Measurements from ENCODE around the gene SPRY4. TPM values are rescaled to one million over a fixed set of nuclear protein-coding genes. Genes with fewer than 3 reads are reported as not detected.

Gene SPRY4
- total and polyA plus RNA-seq, 2 of the 13 experiments (the other 11 are each of a cell fraction or from before 2014, with no cell fraction given) = 8.9 to 17.8 TPM

DNA sequence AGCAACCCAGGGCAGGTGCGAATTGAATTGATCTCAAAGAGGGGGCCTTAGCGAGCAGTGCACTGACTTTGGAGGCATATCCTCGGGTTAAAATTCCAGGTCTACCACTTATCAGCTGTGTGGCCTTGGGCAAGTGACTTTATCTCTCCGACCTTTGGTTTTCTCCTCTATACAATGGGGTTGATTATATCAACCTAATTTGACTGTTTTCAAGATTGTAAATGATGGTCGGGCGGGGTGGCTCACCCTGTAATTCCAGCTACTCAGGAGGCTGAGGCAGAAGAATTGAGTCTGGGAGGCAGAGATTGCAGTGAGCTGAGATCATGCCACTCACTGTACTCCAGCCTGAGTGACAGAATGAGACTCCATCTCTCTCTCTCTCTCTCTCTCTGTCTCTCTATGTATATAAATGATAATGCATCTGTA, 18.7 kb downstream of the SPRY4 start (continued):
- TF ChIP-seq, protein P1, sequence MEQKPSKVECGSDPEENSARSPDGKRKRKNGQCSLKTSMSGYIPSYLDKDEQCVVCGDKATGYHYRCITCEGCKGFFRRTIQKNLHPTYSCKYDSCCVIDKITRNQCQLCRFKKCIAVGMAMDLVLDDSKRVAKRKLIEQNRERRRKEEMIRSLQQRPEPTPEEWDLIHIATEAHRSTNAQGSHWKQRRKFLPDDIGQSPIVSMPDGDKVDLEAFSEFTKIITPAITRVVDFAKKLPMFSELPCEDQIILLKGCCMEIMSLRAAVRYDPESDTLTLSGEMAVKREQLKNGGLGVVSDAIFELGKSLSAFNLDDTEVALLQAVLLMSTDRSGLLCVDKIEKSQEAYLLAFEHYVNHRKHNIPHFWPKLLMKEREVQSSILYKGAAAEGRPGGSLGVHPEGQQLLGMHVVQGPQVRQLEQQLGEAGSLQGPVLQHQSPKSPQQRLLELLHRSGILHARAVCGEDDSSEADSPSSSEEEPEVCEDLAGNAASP (CRISPR knock-in tag; IDR thresholded peaks at IDR 0.05; ENCODE audit: borderline replicate concordance) = peak; percentile 35; the same call in 1 of the 2 replicates
- TF ChIP-seq, protein P2, sequence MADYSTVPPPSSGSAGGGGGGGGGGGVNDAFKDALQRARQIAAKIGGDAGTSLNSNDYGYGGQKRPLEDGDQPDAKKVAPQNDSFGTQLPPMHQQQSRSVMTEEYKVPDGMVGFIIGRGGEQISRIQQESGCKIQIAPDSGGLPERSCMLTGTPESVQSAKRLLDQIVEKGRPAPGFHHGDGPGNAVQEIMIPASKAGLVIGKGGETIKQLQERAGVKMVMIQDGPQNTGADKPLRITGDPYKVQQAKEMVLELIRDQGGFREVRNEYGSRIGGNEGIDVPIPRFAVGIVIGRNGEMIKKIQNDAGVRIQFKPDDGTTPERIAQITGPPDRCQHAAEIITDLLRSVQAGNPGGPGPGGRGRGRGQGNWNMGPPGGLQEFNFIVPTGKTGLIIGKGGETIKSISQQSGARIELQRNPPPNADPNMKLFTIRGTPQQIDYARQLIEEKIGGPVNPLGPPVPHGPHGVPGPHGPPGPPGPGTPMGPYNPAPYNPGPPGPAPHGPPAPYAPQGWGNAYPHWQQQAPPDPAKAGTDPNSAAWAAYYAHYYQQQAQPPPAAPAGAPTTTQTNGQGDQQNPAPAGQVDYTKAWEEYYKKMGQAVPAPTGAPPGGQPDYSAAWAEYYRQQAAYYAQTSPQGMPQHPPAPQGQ (CRISPR knock-in tag; IDR thresholded peaks at IDR 0.05; ENCODE audit: borderline replicate concordance) = no peak
- no peak for TF ChIP-seq HOXD1 (CRISPR knock-in tag; IDR thresholded peaks at IDR 0.05)
- TF ChIP-seq MYNN (CRISPR knock-in tag; IDR thresholded peaks at IDR 0.05; ENCODE audit: low read depth) = no peak
- TF ChIP-seq, protein P3, sequence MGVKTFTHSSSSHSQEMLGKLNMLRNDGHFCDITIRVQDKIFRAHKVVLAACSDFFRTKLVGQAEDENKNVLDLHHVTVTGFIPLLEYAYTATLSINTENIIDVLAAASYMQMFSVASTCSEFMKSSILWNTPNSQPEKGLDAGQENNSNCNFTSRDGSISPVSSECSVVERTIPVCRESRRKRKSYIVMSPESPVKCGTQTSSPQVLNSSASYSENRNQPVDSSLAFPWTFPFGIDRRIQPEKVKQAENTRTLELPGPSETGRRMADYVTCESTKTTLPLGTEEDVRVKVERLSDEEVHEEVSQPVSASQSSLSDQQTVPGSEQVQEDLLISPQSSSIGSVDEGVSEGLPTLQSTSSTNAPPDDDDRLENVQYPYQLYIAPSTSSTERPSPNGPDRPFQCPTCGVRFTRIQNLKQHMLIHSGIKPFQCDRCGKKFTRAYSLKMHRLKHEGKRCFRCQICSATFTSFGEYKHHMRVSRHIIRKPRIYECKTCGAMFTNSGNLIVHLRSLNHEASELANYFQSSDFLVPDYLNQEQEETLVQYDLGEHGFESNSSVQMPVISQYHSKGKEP (CRISPR knock-in tag; IDR thresholded peaks at IDR 0.05) = no peak
- 0 out of 2 replicates have a peak, but pooled peaks have one; percentile 21 for TF ChIP-seq CREM (IDR thresholded peaks at IDR 0.05)
- TF ChIP-seq CREM (CRISPR knock-in tag; IDR thresholded peaks at IDR 0.05) = no peak
- TF ChIP-seq, protein P4, sequence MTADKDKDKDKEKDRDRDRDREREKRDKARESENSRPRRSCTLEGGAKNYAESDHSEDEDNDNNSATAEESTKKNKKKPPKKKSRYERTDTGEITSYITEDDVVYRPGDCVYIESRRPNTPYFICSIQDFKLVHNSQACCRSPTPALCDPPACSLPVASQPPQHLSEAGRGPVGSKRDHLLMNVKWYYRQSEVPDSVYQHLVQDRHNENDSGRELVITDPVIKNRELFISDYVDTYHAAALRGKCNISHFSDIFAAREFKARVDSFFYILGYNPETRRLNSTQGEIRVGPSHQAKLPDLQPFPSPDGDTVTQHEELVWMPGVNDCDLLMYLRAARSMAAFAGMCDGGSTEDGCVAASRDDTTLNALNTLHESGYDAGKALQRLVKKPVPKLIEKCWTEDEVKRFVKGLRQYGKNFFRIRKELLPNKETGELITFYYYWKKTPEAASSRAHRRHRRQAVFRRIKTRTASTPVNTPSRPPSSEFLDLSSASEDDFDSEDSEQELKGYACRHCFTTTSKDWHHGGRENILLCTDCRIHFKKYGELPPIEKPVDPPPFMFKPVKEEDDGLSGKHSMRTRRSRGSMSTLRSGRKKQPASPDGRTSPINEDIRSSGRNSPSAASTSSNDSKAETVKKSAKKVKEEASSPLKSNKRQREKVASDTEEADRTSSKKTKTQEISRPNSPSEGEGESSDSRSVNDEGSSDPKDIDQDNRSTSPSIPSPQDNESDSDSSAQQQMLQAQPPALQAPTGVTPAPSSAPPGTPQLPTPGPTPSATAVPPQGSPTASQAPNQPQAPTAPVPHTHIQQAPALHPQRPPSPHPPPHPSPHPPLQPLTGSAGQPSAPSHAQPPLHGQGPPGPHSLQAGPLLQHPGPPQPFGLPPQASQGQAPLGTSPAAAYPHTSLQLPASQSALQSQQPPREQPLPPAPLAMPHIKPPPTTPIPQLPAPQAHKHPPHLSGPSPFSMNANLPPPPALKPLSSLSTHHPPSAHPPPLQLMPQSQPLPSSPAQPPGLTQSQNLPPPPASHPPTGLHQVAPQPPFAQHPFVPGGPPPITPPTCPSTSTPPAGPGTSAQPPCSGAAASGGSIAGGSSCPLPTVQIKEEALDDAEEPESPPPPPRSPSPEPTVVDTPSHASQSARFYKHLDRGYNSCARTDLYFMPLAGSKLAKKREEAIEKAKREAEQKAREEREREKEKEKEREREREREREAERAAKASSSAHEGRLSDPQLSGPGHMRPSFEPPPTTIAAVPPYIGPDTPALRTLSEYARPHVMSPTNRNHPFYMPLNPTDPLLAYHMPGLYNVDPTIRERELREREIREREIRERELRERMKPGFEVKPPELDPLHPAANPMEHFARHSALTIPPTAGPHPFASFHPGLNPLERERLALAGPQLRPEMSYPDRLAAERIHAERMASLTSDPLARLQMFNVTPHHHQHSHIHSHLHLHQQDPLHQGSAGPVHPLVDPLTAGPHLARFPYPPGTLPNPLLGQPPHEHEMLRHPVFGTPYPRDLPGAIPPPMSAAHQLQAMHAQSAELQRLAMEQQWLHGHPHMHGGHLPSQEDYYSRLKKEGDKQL (CRISPR knock-in tag; IDR thresholded peaks at IDR 0.05; ENCODE audit: low read depth) = no peak
- no peak for TF ChIP-seq SRSF9 (IDR thresholded peaks at IDR 0.05; ENCODE audit: borderline replicate concordance, insufficient read depth, low read depth, low read length, poor library complexity, severe bottlenecking)
- no peak for TF ChIP-seq FOXK2 (IDR thresholded peaks at IDR 0.05)
- TF ChIP-seq, protein P5, sequence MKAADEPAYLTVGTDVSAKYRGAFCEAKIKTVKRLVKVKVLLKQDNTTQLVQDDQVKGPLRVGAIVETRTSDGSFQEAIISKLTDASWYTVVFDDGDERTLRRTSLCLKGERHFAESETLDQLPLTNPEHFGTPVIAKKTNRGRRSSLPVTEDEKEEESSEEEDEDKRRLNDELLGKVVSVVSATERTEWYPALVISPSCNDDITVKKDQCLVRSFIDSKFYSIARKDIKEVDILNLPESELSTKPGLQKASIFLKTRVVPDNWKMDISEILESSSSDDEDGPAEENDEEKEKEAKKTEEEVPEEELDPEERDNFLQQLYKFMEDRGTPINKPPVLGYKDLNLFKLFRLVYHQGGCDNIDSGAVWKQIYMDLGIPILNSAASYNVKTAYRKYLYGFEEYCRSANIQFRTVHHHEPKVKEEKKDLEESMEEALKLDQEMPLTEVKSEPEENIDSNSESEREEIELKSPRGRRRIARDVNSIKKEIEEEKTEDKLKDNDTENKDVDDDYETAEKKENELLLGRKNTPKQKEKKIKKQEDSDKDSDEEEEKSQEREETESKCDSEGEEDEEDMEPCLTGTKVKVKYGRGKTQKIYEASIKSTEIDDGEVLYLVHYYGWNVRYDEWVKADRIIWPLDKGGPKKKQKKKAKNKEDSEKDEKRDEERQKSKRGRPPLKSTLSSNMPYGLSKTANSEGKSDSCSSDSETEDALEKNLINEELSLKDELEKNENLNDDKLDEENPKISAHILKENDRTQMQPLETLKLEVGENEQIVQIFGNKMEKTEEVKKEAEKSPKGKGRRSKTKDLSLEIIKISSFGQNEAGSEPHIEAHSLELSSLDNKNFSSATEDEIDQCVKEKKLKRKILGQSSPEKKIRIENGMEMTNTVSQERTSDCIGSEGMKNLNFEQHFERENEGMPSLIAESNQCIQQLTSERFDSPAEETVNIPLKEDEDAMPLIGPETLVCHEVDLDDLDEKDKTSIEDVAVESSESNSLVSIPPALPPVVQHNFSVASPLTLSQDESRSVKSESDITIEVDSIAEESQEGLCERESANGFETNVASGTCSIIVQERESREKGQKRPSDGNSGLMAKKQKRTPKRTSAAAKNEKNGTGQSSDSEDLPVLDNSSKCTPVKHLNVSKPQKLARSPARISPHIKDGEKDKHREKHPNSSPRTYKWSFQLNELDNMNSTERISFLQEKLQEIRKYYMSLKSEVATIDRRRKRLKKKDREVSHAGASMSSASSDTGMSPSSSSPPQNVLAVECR (CRISPR knock-in tag; IDR thresholded peaks at IDR 0.05; ENCODE audit: borderline replicate concordance) = no peak
- no peak for TF ChIP-seq CAMTA2 (CRISPR knock-in tag; IDR thresholded peaks at IDR 0.05; ENCODE audit: borderline replicate concordance)
- no peak for TF ChIP-seq ZNF709 (CRISPR knock-in tag; IDR thresholded peaks at IDR 0.05)
- 0 out of 2 replicates have a peak, but pooled peaks have one; percentile 29 for TF ChIP-seq ZNF788 (CRISPR knock-in tag; IDR thresholded peaks at IDR 0.05; ENCODE audit: borderline replicate concordance)
- TF ChIP-seq ZNF790 (CRISPR knock-in tag; IDR thresholded peaks at IDR 0.05; ENCODE audit: borderline replicate concordance) = no peak

Measured in HepG2 (cell line).